ENCODE results near the gene NACA2.
"Not testable (repeated sequence)": the region's sequence is repeated elsewhere in the genome, so short reads cannot be mapped to it uniquely, and the experiment has no call there.

The NACA2 gene

GRCh38 chr17:61598014-61598413 is 7.0 kb upstream of the NACA2 start:
- no peak for DNase-seq

GRCh38 chr17:61597607-61598006 is 6.6 kb upstream of the NACA2 start:
- no peak for DNase-seq

GRCh38 chr17:61595418-61596186 is 4.6 kb upstream of the NACA2 start:
- DNase-seq: no peak

GRCh38 chr17:61594294-61594825 is 3.3 kb upstream of the NACA2 start:
- peak; percentile 7 for DNase-seq

GRCh38 chr17:61593426-61593825 is 2.4 kb upstream of the NACA2 start:
- no peak for DNase-seq

- no peak for DNase-seq
Measured at GRCh38 chr17:61591930-61592329, 911 bp upstream of the NACA2 start.

- no peak for DNase-seq
Measured at GRCh38 chr17:61589990-61590389, 1.0 kb downstream of the NACA2 start.

GRCh38 chr17:61587807-61588660 is 3.0 kb downstream of the NACA2 start:
- no peak for DNase-seq

GRCh38 chr17:61587242-61587641 is 3.8 kb downstream of the NACA2 start:
- no peak for DNase-seq

GRCh38 chr17:61586622-61587021 is 4.4 kb downstream of the NACA2 start:
- not testable (repeated sequence) for DNase-seq

- no peak for DNase-seq
Measured at GRCh38 chr17:61586031-61586566, 4.9 kb downstream of the NACA2 start.

GRCh38 chr17:61584866-61585265 is 6.2 kb downstream of the NACA2 start:
- DNase-seq: no peak

GRCh38 chr17:61584266-61584665 is 6.8 kb downstream of the NACA2 start:
- no peak for DNase-seq

- no peak for DNase-seq
Measured at GRCh38 chr17:61583660-61584264, 7.3 kb downstream of the NACA2 start.

GRCh38 chr17:61583242-61583641 is 7.8 kb downstream of the NACA2 start:
- DNase-seq: peak; percentile 17

- DNase-seq: no peak
Measured at GRCh38 chr17:61582593-61582992, 8.4 kb downstream of the NACA2 start.

- no peak for DNase-seq
Measured at GRCh38 chr17:61581611-61582349, 9.2 kb downstream of the NACA2 start.

GRCh38 chr17:61580502-61580901 is 10.5 kb downstream of the NACA2 start:
- DNase-seq: no peak

GRCh38 chr17:61579961-61580360 is 11.1 kb downstream of the NACA2 start:
- DNase-seq: no peak

- no peak for DNase-seq
Measured at GRCh38 chr17:61579347-61579746, 11.7 kb downstream of the NACA2 start.

- no peak for DNase-seq
Measured at GRCh38 chr17:61578645-61579044, 12.4 kb downstream of the NACA2 start.

GRCh38 chr17:61575983-61576382 is 15.0 kb downstream of the NACA2 start:
- DNase-seq: no peak

All from activated CD4-positive, alpha-beta T cell treated with anti-CD3 and anti-CD28 coated beads, Interleukin-2, amount 50 U/mL, for 16 hours (primary cell).